Upper lobe of left lung (tissue), 4 donors: Measurements from ENCODE around the gene CAB39L.

Source experiments
- CTCF ChIP-seq, 6 experiments: fragments of 450-650 bp in 4 of 6; fragments of 200-600 bp in 2 of 6; sonication (generic) in 2 of 6; IDR thresholded peaks; one replicate each; pipeline ENCODE4 v1.5.1; 2016 to 2019; ENCODE audit warnings: antibody characterized with exemption in 6 of 6
- EP300 ChIP-seq, 4 donors: sonication (generic); formaldehyde crosslinking; IDR thresholded peaks; one replicate each; pipeline ENCODE4 v1.5.1; 2017; ENCODE audit warnings: antibody characterized with exemption in 4 of 4, control low read depth in 2 of 4
- POLR2A ChIP-seq, 4 donors: fragments of 450-650 bp; IDR thresholded peaks; one replicate each; pipeline ENCODE4 v1.5.1; 2016 to 2017; ENCODE audit warnings: antibody characterized with exemption in 4 of 4, mild to moderate bottlenecking in 2 of 4

GRCh38 chr13:49279112-49279511, 164.8 kb downstream of the CAB39L start:
- TF ChIP-seq POLR2A (IDR thresholded peaks at IDR 0.05) (no peak), CTCF (IDR thresholded peaks at IDR 0.05) (no peak), EP300 (IDR thresholded peaks at IDR 0.05) (no peak)
